Transverse colon (tissue), 3 donors: ENCODE results near the gene SENP3.

Source experiments
- POLR2A ChIP-seq: fragments of 450-650 bp; IDR thresholded peaks from one replicate; pipeline ENCODE4 v1.6.1; 2016; ENCODE audit warnings: antibody characterized with exemption, mild to moderate bottlenecking, moderate library complexity
- TF ChIP-seq, protein P1 (sequence below), 5 experiments: fragments of 200-600 bp in 3 of 5; fragments of 450-650 bp in 2 of 5; sonication (generic) in 3 of 5; IDR thresholded peaks; 1 replicate in 2 of 5; 2 replicates in 3 of 5; pipeline ENCODE4 v1.5.1; 2016 to 2017; ENCODE audit warnings: antibody characterized with exemption in 5 of 5, inconsistent platforms in 3 of 5, mild to moderate bottlenecking in 2 of 5, moderate library complexity in 1 of 5

DNA sequence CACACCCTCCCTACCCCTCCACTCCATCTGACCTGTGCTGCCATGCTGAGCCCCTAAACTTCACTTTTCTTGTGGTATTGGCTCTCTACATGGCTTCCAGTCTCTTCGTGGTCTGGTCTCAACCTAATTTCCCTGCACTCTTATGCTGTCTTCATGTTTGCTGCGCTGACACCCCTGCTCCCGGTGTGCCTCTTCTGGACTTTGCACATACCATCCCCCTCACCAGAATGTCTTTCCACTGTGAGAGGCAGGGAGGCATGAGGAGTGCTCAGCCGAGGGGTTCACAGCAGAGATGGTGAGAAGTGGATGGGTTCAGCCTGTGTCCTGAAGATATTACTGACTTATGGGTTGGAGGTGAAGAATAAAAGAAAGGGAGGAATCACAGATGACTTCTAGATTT, 10.3 kb upstream of the SENP3 start:
- TF ChIP-seq, protein P1, sequence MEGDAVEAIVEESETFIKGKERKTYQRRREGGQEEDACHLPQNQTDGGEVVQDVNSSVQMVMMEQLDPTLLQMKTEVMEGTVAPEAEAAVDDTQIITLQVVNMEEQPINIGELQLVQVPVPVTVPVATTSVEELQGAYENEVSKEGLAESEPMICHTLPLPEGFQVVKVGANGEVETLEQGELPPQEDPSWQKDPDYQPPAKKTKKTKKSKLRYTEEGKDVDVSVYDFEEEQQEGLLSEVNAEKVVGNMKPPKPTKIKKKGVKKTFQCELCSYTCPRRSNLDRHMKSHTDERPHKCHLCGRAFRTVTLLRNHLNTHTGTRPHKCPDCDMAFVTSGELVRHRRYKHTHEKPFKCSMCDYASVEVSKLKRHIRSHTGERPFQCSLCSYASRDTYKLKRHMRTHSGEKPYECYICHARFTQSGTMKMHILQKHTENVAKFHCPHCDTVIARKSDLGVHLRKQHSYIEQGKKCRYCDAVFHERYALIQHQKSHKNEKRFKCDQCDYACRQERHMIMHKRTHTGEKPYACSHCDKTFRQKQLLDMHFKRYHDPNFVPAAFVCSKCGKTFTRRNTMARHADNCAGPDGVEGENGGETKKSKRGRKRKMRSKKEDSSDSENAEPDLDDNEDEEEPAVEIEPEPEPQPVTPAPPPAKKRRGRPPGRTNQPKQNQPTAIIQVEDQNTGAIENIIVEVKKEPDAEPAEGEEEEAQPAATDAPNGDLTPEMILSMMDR (IDR thresholded peaks at IDR 0.05), result no peak
- no peak for TF ChIP-seq POLR2A
